ENCODE results near the gene NQO2.
A peak's percentile ranks its signal among the peaks of the same experiment; 100 is the strongest.
"Not testable (repeated sequence)": the region's sequence is repeated elsewhere in the genome, so short reads cannot be mapped to it uniquely, and the experiment has no call there.

Gene NQO2

GRCh38 chr6:3057063-3057770 lies 57.5 kb downstream of the NQO2 start:
- H3K27me3 ChIP-seq (ENCODE audit: low read depth) = no peaks in the 10 kb centered on the region
- DNase-seq (ENCODE audit: low spot score in 2 of 2) = no peak
- H3K4me3 ChIP-seq = no peak overlapping the region
- no peaks in the 10 kb centered on the region for H3K36me3 ChIP-seq (replicated peaks)
- H3K4me1 ChIP-seq = peaks cover 15% of the 10 kb centered on the region
- no peaks in the 10 kb centered on the region for H3K9me3 ChIP-seq
- in situ Hi-C loops (cut with MboI; ENCODE audit: low sequenced_read_pairs) = loop anchor here (5.0 to 10.0 kb wide), 2 partner anchors 215 to 282 kb away; partner anchors contain the start of gene SERPINB1

DNA sequence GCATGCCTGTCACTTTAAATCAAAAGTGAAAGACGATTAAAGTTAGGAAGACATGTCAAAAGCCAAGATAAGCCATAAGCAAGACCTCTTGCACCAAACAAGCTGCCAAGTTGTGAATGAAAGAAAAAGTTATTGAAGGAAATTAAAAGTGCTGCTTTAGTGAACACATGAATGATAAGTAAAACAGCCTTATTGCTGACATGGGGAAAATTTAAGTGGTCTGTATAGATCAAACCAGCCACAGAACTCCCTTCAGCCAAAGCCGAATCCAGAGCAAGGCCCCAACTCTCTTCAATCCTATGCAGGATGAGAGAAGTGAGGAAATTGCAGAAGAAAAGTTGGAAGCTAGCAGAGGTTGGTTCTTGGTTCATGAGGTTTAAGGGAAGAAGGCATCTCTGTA lies 59.3 kb downstream of the NQO2 start:
- DNase-seq (ENCODE audit: low spot score in 2 of 2) = no peak
- no peaks in the 10 kb centered on the region for H3K27me3 ChIP-seq (ENCODE audit: low read depth)
- no peaks in the 10 kb centered on the region; the same call in 1 of the 2 replicates for H3K36me3 ChIP-seq (replicated peaks)
- H3K4me3 ChIP-seq = no peak overlapping the region
- in situ Hi-C loops (cut with MboI; ENCODE audit: low sequenced_read_pairs) = loop anchor here (5.0 to 10.0 kb wide), 2 partner anchors 217 to 284 kb away; partner anchors contain the start of gene SERPINB1
- H3K9me3 ChIP-seq = no peaks in the 10 kb centered on the region
- peaks cover 15% of the 10 kb centered on the region for H3K4me1 ChIP-seq

- H3K27me3 ChIP-seq (ENCODE audit: low read depth); H3K4me3 ChIP-seq; H3K4me1 ChIP-seq; DNase-seq (ENCODE audit: low spot score in 2 of 2); H3K36me3 ChIP-seq (replicated peaks); in situ Hi-C loops (cut with MboI; ENCODE audit: low sequenced_read_pairs); H3K9me3 ChIP-seq: not testable (repeated sequence)
These were observed 60.4 kb downstream of the NQO2 start for GRCh38 chr6:3060092-3060491.

DNA sequence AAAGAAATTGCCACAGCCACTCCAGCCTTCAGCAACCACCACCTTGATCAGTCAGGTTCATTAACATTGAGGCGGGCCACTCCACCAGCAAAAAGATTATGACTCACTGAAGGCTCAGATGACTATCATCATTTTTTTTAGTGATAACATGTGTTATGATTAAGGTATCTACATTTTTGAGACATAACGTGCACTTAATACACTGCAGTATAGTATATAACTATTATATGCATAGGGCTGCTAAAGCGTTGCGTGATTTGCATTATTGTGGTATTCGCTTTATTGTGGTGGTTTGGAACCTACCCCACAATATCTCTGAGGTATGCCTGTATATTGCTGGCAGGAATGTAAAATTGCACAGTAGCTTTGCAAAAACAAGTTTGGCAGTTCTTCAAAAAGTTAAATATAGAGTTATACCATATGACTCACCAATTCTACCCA lies 61.8 kb downstream of the NQO2 start:
- in situ Hi-C loops (cut with MboI; ENCODE audit: low sequenced_read_pairs) = no loop called here
- Histone ChIP-seq H3K4me3 (no peak overlapping the region), H3K4me1 (no peaks in the 10 kb centered on the region), H3K9me3 (no peaks in the 10 kb centered on the region), H3K36me3 (replicated peaks) (no peaks in the 10 kb centered on the region; the same call in 1 of the 2 replicates), H3K27me3 (ENCODE audit: low read depth) (no peaks in the 10 kb centered on the region)
- no peak for DNase-seq (ENCODE audit: low spot score in 2 of 2)

GRCh38 chr6:3063340-3063732 lies 63.6 kb downstream of the NQO2 start:
- in situ Hi-C loops (cut with MboI; ENCODE audit: low sequenced_read_pairs); H3K4me1 ChIP-seq; H3K9me3 ChIP-seq; H3K27me3 ChIP-seq (ENCODE audit: low read depth); DNase-seq (ENCODE audit: low spot score in 2 of 2); H3K36me3 ChIP-seq (replicated peaks): not testable (repeated sequence)
- H3K4me3 ChIP-seq = peak overlapping the region; percentile 72

GRCh38 chr6:3063733-3064700 lies 64.3 kb downstream of the NQO2 start:
- peaks cover 8% of the 10 kb centered on the region; the same call in 1 of the 2 replicates for H3K4me1 ChIP-seq
- no peaks in the 10 kb centered on the region for H3K27me3 ChIP-seq (ENCODE audit: low read depth)
- peak overlapping the region; percentile 72 for H3K4me3 ChIP-seq
- H3K36me3 ChIP-seq (replicated peaks) = no peaks in the 10 kb centered on the region; the same call in 1 of the 2 replicates
- DNase-seq (ENCODE audit: low spot score in 2 of 2) = peak; percentile 82 to 94
- peaks cover 4% of the 10 kb centered on the region; the same call in 1 of the 2 replicates for H3K9me3 ChIP-seq
- in situ Hi-C loops (cut with MboI; ENCODE audit: low sequenced_read_pairs) = no loop called here

DNA sequence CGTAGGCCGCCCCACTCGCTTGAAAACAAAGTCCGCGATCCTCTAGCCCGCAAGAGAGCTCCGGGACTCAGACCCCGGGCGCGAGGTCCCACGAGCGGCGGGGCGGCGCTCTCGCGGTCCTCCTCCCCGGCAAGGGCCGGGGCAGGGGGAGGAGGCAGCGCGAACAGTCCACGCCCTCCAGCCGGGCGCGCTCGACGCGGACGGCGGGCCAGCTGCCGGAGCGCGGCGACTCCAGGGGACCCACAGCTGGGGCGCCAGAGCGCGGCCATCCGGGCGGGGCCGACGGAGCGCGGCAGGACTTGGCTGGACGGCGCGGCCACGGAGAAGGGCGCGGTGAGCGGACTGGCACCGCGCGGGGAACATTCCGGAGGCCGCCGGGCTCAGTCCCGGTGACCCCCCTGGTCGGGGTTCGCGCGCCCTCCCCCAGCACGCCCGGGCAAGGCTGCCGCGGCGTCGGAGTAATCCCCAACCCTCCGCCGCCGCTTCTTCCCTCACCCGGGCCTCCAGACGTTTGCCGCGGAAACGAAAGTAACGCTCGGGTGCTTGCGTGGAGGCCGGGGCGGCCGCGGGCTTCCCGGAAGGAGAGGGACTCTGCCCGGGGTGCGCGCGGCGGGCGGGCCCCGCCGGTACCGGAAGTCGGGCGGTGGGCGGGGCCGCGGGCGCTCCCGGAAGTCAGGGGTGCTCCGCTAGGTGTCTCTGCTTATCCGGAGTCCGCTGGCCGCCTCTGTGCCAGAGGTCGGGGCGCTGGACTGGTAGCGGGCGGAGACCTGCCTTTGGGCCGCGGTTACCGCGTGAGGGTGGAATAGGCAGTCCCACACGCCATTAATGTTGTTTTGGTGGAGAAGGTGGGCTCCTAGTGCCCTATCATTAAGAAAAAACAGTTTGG lies 68.9 kb downstream of the NQO2 start, which contains the start of gene RIPK1:
RIPK1 (plus strand) TSS at position 166 of the 886 bp plus-strand sequence. CDS start 8,330 bp downstream, outside the sequence.
- H3K9me3 ChIP-seq = peaks cover 4% of the 10 kb centered on the region; the same call in 1 of the 2 replicates
- DNase-seq (ENCODE audit: low spot score in 2 of 2) = peak; percentile 86 to 96
- peaks cover 28% of the 10 kb centered on the region for H3K4me1 ChIP-seq
- H3K4me3 ChIP-seq = peak within 1 kb of the TSS; percentile 79
- in situ Hi-C loops (cut with MboI; ENCODE audit: low sequenced_read_pairs) = no loop called here
- no peaks in the 10 kb centered on the region; the same call in 1 of the 2 replicates for H3K36me3 ChIP-seq (replicated peaks)
- H3K27me3 ChIP-seq (ENCODE audit: low read depth) = no peaks in the 10 kb centered on the region
